K562 (cell line): ENCODE measurements around the gene SOX2. TPM values are rescaled to one million over a fixed set of nuclear protein-coding genes. Genes with fewer than 3 reads are reported as not detected.

Experiments used
- ATAC-seq: fragments of 200-7000 bp; cut with Tn5 transposase; 3 replicates; pipeline ENCODE4 v1.9.1; 2020; ENCODE audit warnings: moderate library complexity
- BruUV-seq: library from RNA; stranded (reverse); fragments of 400-500 nt; replicated peaks from 2 replicates; lab custom pipeline; 2021; lab: Mats Ljungman, UMichigan
- CTCF ChIA-PET: fragments of 300-600 bp; formaldehyde crosslinking; extraction: SDS; loops from one replicate; lab custom pipeline; 2021; ENCODE audit warnings: low intra/inter-chr PET ratio; lab: Yijun Ruan, JAX
- POLR2A ChIA-PET: fragments of 300-600, 350-650 bp; sonication (Branson Sonifier 250); formaldehyde crosslinking; extraction: SDS; loops from one replicate; lab custom pipeline; 2021; ENCODE audit warnings: antibody characterized with exemption, inconsistent platforms; lab: Yijun Ruan, JAX
- DNase-seq, 4 experiments: peaks; one replicate each; pipeline versions ENCODE4 v3.0.0 to v3.0.0-alpha.2; 2011 to 2018; ENCODE audit warnings: low spot score in 3 of 4, mixed read lengths in 3 of 4; ENCODE audit errors: extremely low read depth in 1 of 4
- FAIRE-seq: peaks from 2 replicates; lab custom pipeline; 2011; peaks lifted over from hg19 to GRCh38; lab: Jason Lieb, UNC
- H2AFZ ChIP-seq: 2 replicates; pipeline ENCODE4 v1.6.0; 2011; ENCODE audit warnings: low read depth, low read length, control low read depth, inconsistent platforms
- H3K27ac ChIP-seq: fragments of 200-600 bp; 3 replicates; pipeline ENCODE4 v1.8.0; 2011; ENCODE audit warnings: low read depth, mild to moderate bottlenecking, control low read depth, inconsistent platforms, low read length, moderate library complexity, mixed read lengths; ENCODE audit errors: extremely low read depth
- H3K27me3 ChIP-seq, 2 experiments: fragments of 300-600 bp in 1 of 2; 2 replicates in 1 of 2; 3 replicates in 1 of 2; pipeline versions ENCODE4 v1.6.0 to v1.8.0; 2011; ENCODE audit warnings: inconsistent platforms in 2 of 2, low read length in 2 of 2, mild to moderate bottlenecking in 1 of 2, mixed read lengths in 1 of 2, moderate library complexity in 1 of 2; ENCODE audit not compliant: control insufficient read depth in 2 of 2, insufficient read depth in 2 of 2
- H3K36me3 ChIP-seq: fragments of 300-600 bp; 3 replicates; pipeline ENCODE4 v1.8.0; 2011; ENCODE audit warnings: mild to moderate bottlenecking, low read length, inconsistent platforms; ENCODE audit not compliant: control insufficient read depth, insufficient read depth
- H3K4me1 ChIP-seq, 2 experiments: fragments of 200-600 bp in 1 of 2; replicated peaks in 1 of 2; 2 replicates in 1 of 2; 3 replicates in 1 of 2; pipeline versions ENCODE4 v1.5.1 to v1.8.0; 2011; ENCODE audit warnings: inconsistent platforms in 2 of 2, low read length in 2 of 2, mild to moderate bottlenecking in 1 of 2, mixed read lengths in 1 of 2, moderate library complexity in 1 of 2; ENCODE audit not compliant: control insufficient read depth in 2 of 2, insufficient read depth in 2 of 2
- H3K4me2 ChIP-seq: 2 replicates; pipeline ENCODE4 v1.6.1; 2011; ENCODE audit warnings: low read length, control low read depth, inconsistent platforms, mixed read lengths; ENCODE audit not compliant: insufficient read depth
- H3K4me3 ChIP-seq: fragments of 200-600 bp; sonication (generic), shearing (Covaris generic); 2 replicates; pipeline ENCODE4 v1.5.1; 2016; ENCODE audit warnings: control low read depth, inconsistent platforms
- H3K79me2 ChIP-seq: fragments of 200-600 bp; 3 replicates; pipeline ENCODE4 v1.8.0; 2011; ENCODE audit warnings: low read length, inconsistent platforms; ENCODE audit not compliant: control insufficient read depth, insufficient read depth
- H3K9ac ChIP-seq, 2 experiments: 2 replicates each; pipeline versions ENCODE4 v1.6.0 to v1.6.1; 2011; ENCODE audit warnings: low read depth in 2 of 2, low read length in 2 of 2, control low read depth in 1 of 2, inconsistent platforms in 1 of 2, mild to moderate bottlenecking in 1 of 2, mixed read lengths in 1 of 2; ENCODE audit not compliant: insufficient read depth in 1 of 2
- H3K9me1 ChIP-seq: one replicate; pipeline ENCODE4 v1.6.0; 2011; ENCODE audit warnings: inconsistent platforms, mild to moderate bottlenecking, low read length, moderate library complexity; ENCODE audit not compliant: control insufficient read depth, insufficient read depth
- H3K9me3 ChIP-seq: replicated peaks from 2 replicates; pipeline ENCODE4 v1.5.1; 2011; ENCODE audit warnings: low read depth, low read length, inconsistent platforms; ENCODE audit not compliant: control insufficient read depth, insufficient read depth
- H4K20me1 ChIP-seq: replicated peaks from 2 replicates; pipeline ENCODE4 v1.6.1; 2011; ENCODE audit warnings: low read length, inconsistent platforms, mixed read lengths; ENCODE audit not compliant: control insufficient read depth, insufficient read depth
- BCLAF1 ChIP-seq, 2 experiments: fragments of 450-650 bp in 1 of 2; IDR thresholded peaks; 2 replicates each; pipeline ENCODE4 v1.6.1; 2011 to 2017; ENCODE audit warnings: low read depth in 2 of 2, antibody characterized with exemption in 1 of 2, borderline replicate concordance in 1 of 2, low read length in 1 of 2, mild to moderate bottlenecking in 1 of 2, mixed read lengths in 1 of 2; ENCODE audit not compliant: control insufficient read depth in 1 of 2
- CBFB ChIP-seq: sonication (generic); formaldehyde crosslinking; IDR thresholded peaks from 2 replicates; pipeline ENCODE4 v1.4.0; 2020; ENCODE audit warnings: mild to moderate bottlenecking, missing genetic modification reagents
- CHCHD3 ChIP-seq: fragments of 250-450 bp; sonication (Bioruptor Pico); IDR thresholded peaks from 2 replicates; pipeline ENCODE4 v2.1.2; 2022; ENCODE audit warnings: mild to moderate bottlenecking
- GMEB1 ChIP-seq: fragments of 250-450 bp; sonication (Bioruptor Pico); IDR thresholded peaks from 2 replicates; pipeline ENCODE4 v1.4.0; 2020; ENCODE audit warnings: mild to moderate bottlenecking
- HMGN3 ChIP-seq: IDR thresholded peaks from 2 replicates; pipeline ENCODE4 v1.6.1; 2011; ENCODE audit warnings: borderline replicate concordance, low read depth, mild to moderate bottlenecking, mixed read lengths, low read length; ENCODE audit not compliant: insufficient read length; ENCODE audit errors: extremely low read depth
- HNRNPK ChIP-seq: fragments of 200-400 bp; formaldehyde crosslinking; IDR thresholded peaks from one replicate; pipeline ENCODE4 v1.6.1; 2018; ENCODE audit warnings: mild to moderate bottlenecking, low read depth, low read length; ENCODE audit not compliant: poor library complexity, severe bottlenecking
- MED1 ChIP-seq: sonication (generic); formaldehyde crosslinking; IDR thresholded peaks from 2 replicates; pipeline ENCODE4 v1.8.1; 2023; ENCODE audit warnings: missing genetic modification reagents, borderline replicate concordance
- MNT ChIP-seq, 2 experiments: fragments of 450-650 bp; conservative IDR thresholded peaks; 2 replicates each; pipeline ENCODE4 v1.6.1; 2017; ENCODE audit warnings: mild to moderate bottlenecking in 2 of 2, moderate library complexity in 2 of 2
- MTF1 ChIP-seq: fragments of 250-450 bp; sonication (Bioruptor Pico); IDR thresholded peaks from 2 replicates; pipeline ENCODE4 v1.9.0; 2021; ENCODE audit warnings: moderate library complexity, mild to moderate bottlenecking, inconsistent platforms, borderline replicate concordance
- NR4A1 ChIP-seq, 2 experiments: fragments of 250-450 bp in 1 of 2; fragments of 450-650 bp in 1 of 2; sonication (Bioruptor Pico) in 1 of 2; IDR thresholded peaks; 2 replicates each; pipeline versions ENCODE4 v1.4.0 to v1.6.1; 2016 to 2020; ENCODE audit warnings: mild to moderate bottlenecking in 2 of 2, missing compliant biosample characterization in 1 of 2, missing genetic modification characterization in 1 of 2, moderate library complexity in 1 of 2
- PTTG1 ChIP-seq: fragments of 450-650 bp; IDR thresholded peaks from 2 replicates; pipeline ENCODE4 v1.6.1; 2016; ENCODE audit warnings: low read depth, mild to moderate bottlenecking, missing genetic modification characterization, missing compliant biosample characterization
- PYGO2 ChIP-seq: fragments of 450-650 bp; IDR thresholded peaks from 2 replicates; pipeline ENCODE4 v1.6.1; 2016; ENCODE audit warnings: mild to moderate bottlenecking, missing genetic modification characterization, moderate library complexity, missing compliant biosample characterization
- WGBS: fragments of 100-300 bp; shearing (Covaris generic); methylation state at CpG from one replicate; pipeline ENCODE4 v1.1.6; 2016; ENCODE audit warnings: low coverage, mixed read lengths; ENCODE audit not compliant: insufficient coverage; ENCODE audit errors: missing lambda C conversion rate; 5-methylcytosine and 5-hydroxymethylcytosine counted together
- in situ Hi-C: fragments of 300-500 bp; cut with MboI; formaldehyde crosslinking; loops from 4 replicates; pipeline ENCODE4 v1.15.0; 2018; ENCODE audit warnings: inconsistent platforms, mixed read lengths
- intact Hi-C: fragments of 100-400 bp; cut with micrococcal nuclease; formaldehyde crosslinking; loops from 2 replicates; pipeline ENCODE4 v1.14.2; 2022
- polyA plus RNA-seq, 8 experiments: library from polyadenylated mRNA; depleted of rRNA in 4 of 8; stranded (reverse) in 5 of 8; unstranded in 3 of 8; fragments of >200 nt; fragmentation: Nextera tagmentation in 2 of 8; fragmentation: Illumina TruSeq in 1 of 8; extraction: Ambion mirVana in 2 of 8; extraction: Trizol in 1 of 8; gene quantifications; 2 replicates each; pipeline versions ENCODE4 v1.2.1 to v1.2.3, GENCODE V29; 2011 to 2014; ENCODE audit warnings: inconsistent platforms in 1 of 8, missing spikeins in 1 of 8
- total RNA-seq, 7 experiments: library from RNA; depleted of rRNA in 6 of 7; stranded (reverse); fragments of >200 nt in 6 of 7; fragmentation: Illumina TruSeq in 2 of 7; extraction: Trizol in 2 of 7; gene quantifications; 2 replicates each; pipeline versions ENCODE4 v1.2.1 to v1.2.3, GENCODE V29; 2011 to 2021; ENCODE audit warnings: low replicate concordance in 1 of 7

The SOX2 gene
- total and polyA plus RNA-seq, 9 of the 15 experiments (the other 6 are each of a cell fraction or from before 2014, with no cell fraction given), result 0.07 TPM; not detected in 8

- Histone ChIP-seq H2AFZ (no peak overlapping the region), H3K79me2 (no peaks in the 10 kb centered on the region), H3K27ac (no peak overlapping the region), H3K4me1 (peaks cover 0 to 4% of the 10 kb centered on the region in 2 experiments; a peak in 2 of 5 replicates), H3K4me2 (no peak overlapping the region), H3K27me3 (peaks cover 5 to 30% of the 10 kb centered on the region in 2 experiments; a peak in 3 of 5 replicates), H3K9ac (no peak overlapping the region)
- WGBS, result 4% methylated on average over 5 of the region's 5 CpGs
- ATAC-seq (no peak), FAIRE-seq (no peak)
- ChIA-PET POLR2A (no interaction called here), CTCF (no interaction called here)
- no TSS peak for BruUV-seq
- in situ Hi-C loops, result no loop called here
- TF ChIP-seq NR4A1 (CRISPR knock-in tag; IDR thresholded peaks at IDR 0.05) (no peak), NR4A1 (tag; IDR thresholded peaks at IDR 0.05) (no peak), MNT (conservative IDR thresholded peaks at IDR 0.05) (no peak), HMGN3 (no peak), CHCHD3 (CRISPR knock-in tag) (no peak), BCLAF1 (IDR thresholded peaks at IDR 0.05; ENCODE audit: borderline replicate concordance in 1 of 2, control insufficient read depth in 1 of 2, low read depth in 2 of 2, low read length in 1 of 2) (no peak), MED1 (no peak), CBFB (CRISPR knock-in tag) (no peak), PTTG1 (tag) (no peak), HNRNPK (no peak), PYGO2 (no peak), GMEB1 (CRISPR knock-in tag) (no peak), MTF1 (CRISPR knock-in tag) (no peak)
- TF ChIP-seq, all 486 proteins: peak for 0
- intact Hi-C loops, result no loop called here
- Histone ChIP-seq H3K4me3 (no peak overlapping the region), H4K20me1 (no peaks in the 10 kb centered on the region), H3K36me3 (no peaks in the 10 kb centered on the region), H3K9me1 (no peaks in the 10 kb centered on the region), H3K9me3 (no peaks in the 10 kb centered on the region)
- DNase-seq, result no peak
These were observed 18.6 kb downstream of the SOX2 start for GRCh38 chr3:181730316-181730715.
